Neural cell (in vitro differentiated cells): ENCODE data around the gene RGS19. TPM values are rescaled to one million over a fixed set of nuclear protein-coding genes. Genes with fewer than 3 reads are reported as not detected.

ENCODE experiments used
- H2AFZ ChIP-seq: fragments of 200-600, 300-800 bp; sonication (generic), shearing (Covaris generic); 2 replicates; pipeline ENCODE4 v1.6.0; 2014; ENCODE audit warnings: low read depth, mild to moderate bottlenecking, antibody characterized with exemption, low read length, moderate library complexity
- H3F3A ChIP-seq: fragments of 200-600 bp; shearing (Covaris generic); 2 replicates; pipeline ENCODE4 v1.6.1; 2016; ENCODE audit warnings: mild to moderate bottlenecking, moderate library complexity, mixed read lengths, antibody characterized with exemption, low read length; ENCODE audit not compliant: insufficient read depth, poor library complexity, severe bottlenecking
- H3K27ac ChIP-seq: fragments of 200-600, 300-800 bp; sonication (generic), shearing (Covaris generic); 2 replicates; pipeline ENCODE4 v1.5.1; 2014; ENCODE audit warnings: mild to moderate bottlenecking, low read length, moderate library complexity
- H3K27me3 ChIP-seq: fragments of 300-800, 200-600 bp; sonication (generic), shearing (Covaris generic); 2 replicates; pipeline ENCODE4 v1.6.0; 2014; ENCODE audit warnings: mild to moderate bottlenecking, low read depth, low read length, moderate library complexity; ENCODE audit not compliant: insufficient read depth
- H3K36me3 ChIP-seq: fragments of 300-800, 200-600 bp; sonication (generic), shearing (Covaris generic); 2 replicates; pipeline ENCODE4 v1.5.1; 2014; ENCODE audit warnings: mild to moderate bottlenecking, antibody characterized with exemption, low read length, moderate library complexity; ENCODE audit not compliant: insufficient read depth
- H3K4me2 ChIP-seq: fragments of 300-800, 200-600 bp; sonication (generic), shearing (Covaris generic); 2 replicates; pipeline ENCODE4 v1.6.0; 2014; ENCODE audit warnings: mild to moderate bottlenecking, low read length
- H3K4me3 ChIP-seq: fragments of 300-800, 200-600 bp; sonication (generic), shearing (Covaris generic); 2 replicates; pipeline ENCODE4 v1.5.1; 2014; ENCODE audit warnings: mild to moderate bottlenecking, low read length, moderate library complexity
- H3K79me2 ChIP-seq: fragments of 200-600 bp; shearing (Covaris generic); replicated peaks from 2 replicates; pipeline ENCODE4 v1.6.0; 2014; ENCODE audit warnings: mild to moderate bottlenecking, low read length, moderate library complexity; ENCODE audit not compliant: insufficient read depth
- H3K9ac ChIP-seq: fragments of 300-800, 200-600 bp; sonication (generic), shearing (Covaris generic); 2 replicates; pipeline ENCODE4 v1.6.1; 2016; ENCODE audit warnings: mild to moderate bottlenecking, low read length, mixed read lengths
- H3K9me2 ChIP-seq: fragments of 200-600 bp; shearing (Covaris generic); 2 replicates; pipeline ENCODE4 v1.6.1; 2016; ENCODE audit warnings: mild to moderate bottlenecking, low read length, mixed read lengths; ENCODE audit not compliant: insufficient read depth
- H3K9me3 ChIP-seq: fragments of 200-600, 300-800 bp; sonication (generic), shearing (Covaris generic); 2 replicates; pipeline ENCODE4 v1.6.1; 2016; ENCODE audit warnings: mild to moderate bottlenecking, mixed run types, low read length, moderate library complexity, mixed read lengths
- H4K20me1 ChIP-seq: fragments of 200-600 bp; shearing (Covaris generic); 2 replicates; pipeline ENCODE4 v1.6.1; 2016; ENCODE audit warnings: mild to moderate bottlenecking, mixed run types; ENCODE audit not compliant: insufficient read depth
- EP300 ChIP-seq: fragments of 450-650 bp; conservative IDR thresholded peaks from 2 replicates; pipeline ENCODE4 v1.6.1; 2014; ENCODE audit warnings: antibody characterized with exemption, mild to moderate bottlenecking, moderate library complexity; ENCODE audit not compliant: poor library complexity, severe bottlenecking
- EZH2 ChIP-seq: fragments of 200-600, 300-800 bp; shearing (Covaris generic), sonication (generic); IDR thresholded peaks from 2 replicates; pipeline ENCODE4 v1.6.1; 2014; ENCODE audit warnings: antibody characterized with exemption, low read length, borderline replicate concordance, mild to moderate bottlenecking; ENCODE audit not compliant: insufficient read depth, poor library complexity, severe bottlenecking
- POLR2AphosphoS5 ChIP-seq: IDR thresholded peaks from 2 replicates; pipeline ENCODE4 v1.6.1; 2012
- RAD21 ChIP-seq: fragments of 450-650 bp; conservative IDR thresholded peaks from 2 replicates; pipeline ENCODE4 v1.6.1; 2014; ENCODE audit warnings: antibody characterized with exemption, mild to moderate bottlenecking, moderate library complexity
- SMC3 ChIP-seq: fragments of 450-650 bp; conservative IDR thresholded peaks from 2 replicates; pipeline ENCODE4 v1.6.1; 2014; ENCODE audit warnings: antibody characterized with exemption, mild to moderate bottlenecking, moderate library complexity; ENCODE audit not compliant: poor library complexity
- TAF1 ChIP-seq: IDR thresholded peaks from 2 replicates; pipeline ENCODE4 v1.6.1; 2012; ENCODE audit warnings: low read depth
- polyA plus RNA-seq: library from polyadenylated mRNA; depleted of rRNA; stranded (reverse); fragments of >200 nt; gene quantifications from 2 replicates; pipeline ENCODE4 v1.2.3, GENCODE V29; 2014
- small RNA-seq, 3 experiments: library from RNA; depleted of rRNA; stranded (forward); fragments of <200 nt; gene quantifications; one replicate each; pipeline ENCODE3, GENCODE V24; 2012
- TF ChIP-seq, protein P1 (sequence below): fragments of 450-650 bp; IDR thresholded peaks from 2 replicates; pipeline ENCODE4 v1.5.1; 2014; ENCODE audit warnings: antibody characterized with exemption, mild to moderate bottlenecking, moderate library complexity; ENCODE audit not compliant: poor library complexity, severe bottlenecking

The RGS19 gene
- polyA plus RNA-seq, 1 donor from 2014 or later: 3.4 TPM

DNA sequence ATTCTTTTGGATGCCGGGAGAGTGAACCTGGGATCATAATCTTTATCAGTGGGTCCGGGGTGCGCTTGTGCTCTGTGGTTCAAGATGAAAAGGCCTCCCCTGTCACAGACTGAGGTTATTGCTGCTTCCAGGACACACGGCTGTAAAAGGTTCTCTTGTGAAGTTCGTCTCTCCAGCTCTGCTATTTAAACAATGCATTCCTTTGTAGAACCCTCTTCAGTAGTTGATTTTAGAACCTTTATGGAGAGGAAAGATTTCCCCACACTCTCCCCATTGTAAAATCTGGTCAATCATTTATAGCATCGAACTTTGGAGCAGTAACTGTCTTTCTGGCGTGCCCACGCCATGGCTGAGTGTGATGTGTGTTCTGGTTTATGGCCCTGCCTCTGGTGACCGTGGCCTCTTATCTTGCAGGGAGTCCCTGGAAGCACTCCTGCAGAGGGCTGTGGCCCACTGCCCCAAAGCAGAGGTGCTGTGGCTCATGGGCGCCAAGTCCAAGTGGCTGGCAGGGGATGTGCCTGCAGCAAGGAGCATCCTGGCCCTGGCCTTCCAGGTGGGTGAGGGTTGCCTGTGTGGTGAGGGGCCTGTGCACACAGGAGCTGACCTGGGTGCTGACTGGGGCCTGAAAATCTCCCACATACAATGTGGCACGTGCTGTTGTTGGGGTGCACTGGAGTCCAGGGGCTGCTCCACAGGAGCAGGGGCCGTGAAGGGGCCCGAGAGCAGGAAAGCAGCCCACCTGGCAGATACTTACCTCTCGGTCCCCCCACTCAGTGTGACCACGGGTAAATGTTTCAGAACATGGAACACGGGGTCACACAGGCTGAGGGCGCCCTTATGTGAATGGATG is 55.0 kb downstream of the RGS19 start:
- Histone ChIP-seq H3K4me3 (no peak overlapping the region), H3F3A (no peaks in the 10 kb centered on the region), H3K27me3 (no peaks in the 10 kb centered on the region), H3K9me2 (no peaks in the 10 kb centered on the region), H3K9ac (no peak overlapping the region), H3K79me2 (no peaks in the 10 kb centered on the region), H4K20me1 (no peaks in the 10 kb centered on the region), H2AFZ (no peak overlapping the region), H3K9me3 (no peaks in the 10 kb centered on the region), H3K4me2 (no peak overlapping the region), H3K36me3 (peaks cover 8% of the 10 kb centered on the region), H3K27ac (no peak overlapping the region)
- no peak for TF ChIP-seq EP300
- no peak for TF ChIP-seq TAF1
- TF ChIP-seq POLR2AphosphoS5: no peak
- TF ChIP-seq, protein P1, sequence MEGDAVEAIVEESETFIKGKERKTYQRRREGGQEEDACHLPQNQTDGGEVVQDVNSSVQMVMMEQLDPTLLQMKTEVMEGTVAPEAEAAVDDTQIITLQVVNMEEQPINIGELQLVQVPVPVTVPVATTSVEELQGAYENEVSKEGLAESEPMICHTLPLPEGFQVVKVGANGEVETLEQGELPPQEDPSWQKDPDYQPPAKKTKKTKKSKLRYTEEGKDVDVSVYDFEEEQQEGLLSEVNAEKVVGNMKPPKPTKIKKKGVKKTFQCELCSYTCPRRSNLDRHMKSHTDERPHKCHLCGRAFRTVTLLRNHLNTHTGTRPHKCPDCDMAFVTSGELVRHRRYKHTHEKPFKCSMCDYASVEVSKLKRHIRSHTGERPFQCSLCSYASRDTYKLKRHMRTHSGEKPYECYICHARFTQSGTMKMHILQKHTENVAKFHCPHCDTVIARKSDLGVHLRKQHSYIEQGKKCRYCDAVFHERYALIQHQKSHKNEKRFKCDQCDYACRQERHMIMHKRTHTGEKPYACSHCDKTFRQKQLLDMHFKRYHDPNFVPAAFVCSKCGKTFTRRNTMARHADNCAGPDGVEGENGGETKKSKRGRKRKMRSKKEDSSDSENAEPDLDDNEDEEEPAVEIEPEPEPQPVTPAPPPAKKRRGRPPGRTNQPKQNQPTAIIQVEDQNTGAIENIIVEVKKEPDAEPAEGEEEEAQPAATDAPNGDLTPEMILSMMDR: no peak
- TF ChIP-seq EZH2: no peak
- TF ChIP-seq RAD21: no peak

DNA sequence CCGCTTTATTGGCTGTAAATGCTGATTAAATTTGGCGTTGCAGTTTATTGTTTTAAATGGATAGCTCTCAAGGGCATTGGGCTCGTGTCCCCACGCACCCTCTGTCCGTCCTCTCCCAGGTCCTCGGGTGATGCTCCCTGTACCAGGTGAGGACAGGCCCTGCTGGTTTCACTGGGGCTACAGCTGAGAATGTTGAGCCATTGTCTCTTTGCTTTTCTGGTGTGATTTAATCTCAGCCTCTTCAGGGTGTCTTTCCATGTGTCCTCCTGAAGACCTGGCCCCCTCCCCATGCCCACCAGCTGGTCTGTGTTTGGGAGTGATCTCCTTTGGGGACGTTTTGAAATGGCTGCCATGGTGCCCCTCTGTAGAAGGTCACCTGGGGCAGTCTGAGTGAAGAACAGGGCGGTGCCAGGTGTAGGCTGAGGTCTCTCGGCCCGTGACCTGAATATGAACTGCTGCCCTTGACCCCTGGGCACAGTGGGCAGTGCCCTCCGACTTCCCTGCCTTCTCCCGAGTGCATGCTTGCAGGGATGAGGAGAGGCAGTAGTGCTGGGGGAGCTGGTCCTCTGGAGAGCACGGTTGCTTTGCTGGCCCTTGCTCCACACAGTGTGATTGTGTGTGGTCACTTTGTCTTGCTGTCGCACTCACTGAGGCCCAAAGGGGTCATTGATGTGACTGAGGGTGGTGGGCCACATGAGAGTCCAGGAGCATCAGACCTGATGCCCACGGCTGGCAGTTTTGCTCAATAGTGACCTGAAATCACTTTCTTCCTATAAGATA is 55.8 kb downstream of the RGS19 start:
- H3K4me3 ChIP-seq: no peak overlapping the region
- peaks cover 8% of the 10 kb centered on the region for H3K36me3 ChIP-seq
- TF ChIP-seq EZH2 (no peak), POLR2AphosphoS5 (no peak), EP300 (no peak), SMC3 (no peak), TAF1 (no peak)
- TF ChIP-seq, protein P1: no peak

More for the DNA sequence above, 55.8 kb downstream of the RGS19 start:
- no peaks in the 10 kb centered on the region for H3K27me3 ChIP-seq
- no peak overlapping the region for H3K9ac ChIP-seq
- no peaks in the 10 kb centered on the region for H3K9me2 ChIP-seq
- no peak overlapping the region for H3K27ac ChIP-seq
- no peaks in the 10 kb centered on the region for H3F3A ChIP-seq
- no peaks in the 10 kb centered on the region for H3K79me2 ChIP-seq
- no peak overlapping the region for H2AFZ ChIP-seq
- no peaks in the 10 kb centered on the region for H4K20me1 ChIP-seq
- no peaks in the 10 kb centered on the region for H3K9me3 ChIP-seq
- no peak overlapping the region for H3K4me2 ChIP-seq

Small RNA genes within 50 kb of the gene (small RNA-seq; reads per million reads assigned to genes)
- 0 reads per million in 3 experiments for gene AL355803.1
- 0 to 9.1 (median 0.53) reads per million in 3 experiments for gene MIR6813

Other genes with a start within 250 kb of the RGS19 start
- 15.0 and 21.0 TPM in 2 replicates for gene ZBTB46, start 248.3 kb downstream of the RGS19 start, polyA plus RNA-seq
- gene ABHD16B, start 218.0 kb downstream of the RGS19 start, polyA plus RNA-seq: not detected in 2 replicates
- 142 TPM in 2 replicates for gene TPD52L2, start 214.2 kb downstream of the RGS19 start, polyA plus RNA-seq
- 82.8 and 96.7 TPM in 2 replicates for gene DNAJC5, start 184.4 kb downstream of the RGS19 start, polyA plus RNA-seq
- gene UCKL1, start 123.1 kb downstream of the RGS19 start, polyA plus RNA-seq: 58.9 and 66.8 TPM in 2 replicates
- 21.6 and 25.7 TPM in 2 replicates for gene ZNF512B, start 109.6 kb downstream of the RGS19 start, polyA plus RNA-seq
- 23.3 and 28.7 TPM in 2 replicates for gene SAMD10, start 99.9 kb downstream of the RGS19 start, polyA plus RNA-seq
- 91.9 and 94.4 TPM in 2 replicates for gene PRPF6, start 98.4 kb downstream of the RGS19 start, polyA plus RNA-seq
- gene C20orf204, start 43.3 kb downstream of the RGS19 start, polyA plus RNA-seq: 6.0 and 6.4 TPM in 2 replicates
- 0.12 TPM in 1 of 2 replicates, not detected in the other for gene SOX18, start 29.9 kb downstream of the RGS19 start, polyA plus RNA-seq
- 87.7 and 103 TPM in 2 replicates for gene TCEA2, start 16.3 kb downstream of the RGS19 start, polyA plus RNA-seq
- gene OPRL1, start 564 bp upstream of the RGS19 start, polyA plus RNA-seq: 18.3 and 18.4 TPM in 2 replicates
- gene LKAAEAR1, start 4.9 kb upstream of the RGS19 start, polyA plus RNA-seq: 9.3 and 16.3 TPM in 2 replicates
- not detected in 2 replicates for gene NPBWR2, start 28.0 kb upstream of the RGS19 start, polyA plus RNA-seq
- gene MYT1, start 84.9 kb upstream of the RGS19 start, polyA plus RNA-seq: 35.8 and 42.4 TPM in 2 replicates
- gene PCMTD2, start 176.2 kb upstream of the RGS19 start, polyA plus RNA-seq: 267 and 270 TPM in 2 replicates